SKM-1 treated with dmso at 0.1 percent for 144 hours (cell line): ENCODE data around the gene SF3B6.

ENCODE experiments used
- DNase-seq: peaks from one replicate; lab custom pipeline; 2025; ENCODE audit not compliant: unreplicated experiment; lab: John Stamatoyannopoulos, UW

Gene SF3B6

GRCh38 chr2:24022324-24022974 lies 53.7 kb downstream of the SF3B6 start:
- DNase-seq = no peak

DNA sequence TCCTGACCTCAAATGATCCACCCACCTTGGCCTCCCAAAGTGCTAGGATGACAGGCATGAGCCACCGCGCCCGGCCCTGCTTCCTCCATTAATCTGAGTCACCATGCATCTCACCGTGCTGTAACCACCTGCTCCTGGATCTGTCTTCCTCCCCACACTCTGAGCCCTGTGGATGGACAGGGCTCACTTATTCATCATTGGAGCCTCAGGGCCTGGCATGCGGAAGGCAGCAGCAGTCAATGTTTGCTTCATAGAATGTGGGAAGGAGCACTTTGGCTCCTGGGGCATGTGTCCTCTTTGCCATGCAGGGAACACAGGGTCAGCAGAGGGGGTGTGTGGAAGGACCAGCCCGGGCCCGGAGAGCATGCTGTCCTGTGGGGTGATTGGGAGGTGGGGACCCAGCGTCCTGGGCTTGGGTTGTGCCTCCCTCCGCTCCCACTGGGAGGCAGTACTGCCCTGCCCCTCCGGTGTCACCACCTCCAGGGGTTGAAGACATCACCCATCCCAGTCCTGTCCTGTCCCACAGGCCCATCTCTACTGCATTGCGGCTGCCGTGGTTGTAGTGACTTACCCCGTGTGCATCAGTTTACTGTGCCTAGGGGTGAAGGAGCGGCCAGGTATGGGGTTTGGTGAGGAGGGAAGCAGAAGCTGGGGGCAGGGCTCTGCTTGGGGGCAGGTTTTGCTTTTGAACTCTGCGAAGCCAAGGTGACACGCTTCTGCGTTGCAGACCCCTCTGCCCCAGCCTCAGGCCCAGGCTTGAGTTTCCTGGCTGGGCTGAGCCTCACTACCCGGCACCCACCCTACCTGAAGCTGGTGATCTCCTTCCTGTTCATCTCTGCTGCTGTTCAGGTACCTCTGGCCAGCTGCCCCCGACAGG lies 54.8 kb downstream of the SF3B6 start:
- DNase-seq = peak; percentile 4

DNA sequence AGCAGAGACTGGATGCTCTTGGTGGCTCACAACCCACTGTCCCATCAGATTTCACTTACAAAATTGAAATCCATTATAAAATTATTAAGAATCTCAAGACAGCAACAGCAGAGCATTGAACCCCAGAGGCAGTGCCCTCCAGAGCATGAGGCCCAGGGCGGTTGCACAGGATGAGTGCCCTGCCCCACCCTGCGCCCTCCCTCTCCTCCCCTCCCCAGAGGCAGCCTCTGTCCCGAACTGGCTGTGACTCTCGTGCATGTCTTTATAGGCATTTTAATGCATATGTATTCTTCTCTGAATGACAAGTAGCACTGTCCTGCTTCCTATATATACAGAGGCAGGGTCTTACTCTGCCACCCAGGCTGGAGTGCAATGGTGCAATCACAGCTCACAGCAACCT lies 55.9 kb downstream of the SF3B6 start:
- no peak for DNase-seq

GRCh38 chr2:24019729-24020128 lies 56.4 kb downstream of the SF3B6 start:
- no peak for DNase-seq

DNA sequence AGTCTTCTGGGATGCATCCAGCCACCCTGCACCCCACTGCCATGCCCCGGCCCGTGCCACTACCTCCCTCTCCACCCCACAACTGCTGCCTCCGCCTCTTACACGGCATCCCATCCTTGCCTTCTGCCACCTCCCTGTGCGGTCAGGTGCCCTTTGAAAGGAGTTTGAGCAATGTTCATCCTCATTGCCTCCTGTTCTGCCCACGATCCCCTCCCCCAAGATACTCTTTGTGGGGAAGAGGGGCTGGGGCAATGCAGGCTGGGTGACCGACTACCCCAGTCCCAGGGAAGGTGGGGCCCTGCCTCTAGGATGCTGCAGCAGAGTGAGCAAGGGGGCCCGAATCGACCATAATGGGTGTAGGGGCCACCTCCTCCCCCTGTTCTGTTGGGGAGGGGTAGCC lies 57.9 kb downstream of the SF3B6 start:
- no peak for DNase-seq

DNA sequence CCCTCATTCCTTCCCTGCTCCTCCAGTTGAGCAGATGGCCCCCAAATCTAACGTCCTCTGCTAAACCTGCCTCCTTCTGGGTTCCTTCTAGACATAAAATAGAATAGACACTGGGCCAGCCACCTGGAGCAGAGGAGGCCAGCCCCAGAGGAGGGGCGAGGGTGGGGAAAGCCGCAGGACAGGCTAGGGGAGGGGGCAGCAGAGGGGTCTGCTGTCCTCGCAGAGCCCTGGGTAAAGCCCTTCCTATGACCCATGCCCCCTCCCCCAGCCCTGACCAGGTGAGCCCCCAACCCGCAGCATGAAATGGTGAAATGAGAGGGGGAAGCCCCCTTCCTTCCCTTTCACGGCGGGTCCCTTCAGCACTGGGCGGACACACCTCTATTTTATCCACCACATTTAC lies 58.4 kb downstream of the SF3B6 start:
- DNase-seq = no peak
